ENCODE measurements around the gene AAMDC.
A peak's percentile ranks its signal among the peaks of the same experiment; 100 is the strongest.
"Not testable (repeated sequence)": the region's sequence is repeated elsewhere in the genome, so short reads cannot be mapped to it uniquely, and the experiment has no call there.

The AAMDC gene

DNA sequence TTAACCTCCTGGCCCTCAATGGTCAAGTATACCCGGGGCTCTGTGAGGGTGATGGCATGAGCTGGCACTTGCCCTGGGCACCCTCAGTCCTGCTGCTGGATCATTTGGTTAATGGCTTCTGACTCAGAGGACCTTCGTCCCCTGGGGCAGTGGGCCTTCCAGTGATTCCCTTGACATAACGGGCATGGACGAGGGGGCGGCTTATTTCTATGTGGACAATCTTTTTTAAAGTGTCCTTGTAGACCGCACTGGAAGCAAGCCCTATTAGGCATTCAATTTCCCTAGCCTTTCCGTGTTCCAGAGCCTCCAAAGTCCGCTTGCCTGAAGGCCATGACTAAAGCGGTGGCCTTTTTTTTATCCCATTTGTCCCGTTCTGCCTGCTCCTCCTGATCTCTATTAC, 40.5 kb downstream of the AAMDC start:
- H3K4me3 Mint-ChIP-seq: not testable (repeated sequence)

DNA sequence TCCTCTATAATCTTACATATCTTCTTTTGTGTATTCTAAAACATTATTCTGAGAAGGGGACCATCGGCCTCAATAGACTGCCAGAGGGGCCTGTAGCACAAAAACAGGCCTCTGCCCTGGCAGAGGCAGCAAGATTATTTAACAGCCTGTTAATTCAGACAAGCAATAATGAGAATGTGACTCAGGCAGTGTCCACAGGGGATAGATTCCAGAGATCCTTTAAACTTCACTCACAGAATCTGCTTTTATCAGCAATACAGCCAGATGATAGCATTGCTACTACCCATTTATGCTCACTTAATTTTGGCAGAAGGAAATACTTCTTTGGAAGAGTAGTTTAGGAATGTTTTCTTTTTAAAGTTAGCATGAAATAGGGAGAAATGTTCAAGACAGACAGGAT, 44.9 kb downstream of the AAMDC start:
- Mint-ChIP-seq H3K4me1 (no peaks in the 10 kb centered on the region), H3K9me3 (no peaks in the 10 kb centered on the region), H3K27me3 (no peaks in the 10 kb centered on the region), H3K4me3 (no peak overlapping the region), H3K27ac (no peak overlapping the region)
- DNase-seq: no peak
- ATAC-seq: no peak

More for the DNA sequence above, 40.5 kb downstream of the AAMDC start:
- ATAC-seq, DNase-seq, H3K27ac Mint-ChIP-seq, H3K9me3 Mint-ChIP-seq, H3K27me3 Mint-ChIP-seq, H3K4me1 Mint-ChIP-seq: not testable (repeated sequence)

DNA sequence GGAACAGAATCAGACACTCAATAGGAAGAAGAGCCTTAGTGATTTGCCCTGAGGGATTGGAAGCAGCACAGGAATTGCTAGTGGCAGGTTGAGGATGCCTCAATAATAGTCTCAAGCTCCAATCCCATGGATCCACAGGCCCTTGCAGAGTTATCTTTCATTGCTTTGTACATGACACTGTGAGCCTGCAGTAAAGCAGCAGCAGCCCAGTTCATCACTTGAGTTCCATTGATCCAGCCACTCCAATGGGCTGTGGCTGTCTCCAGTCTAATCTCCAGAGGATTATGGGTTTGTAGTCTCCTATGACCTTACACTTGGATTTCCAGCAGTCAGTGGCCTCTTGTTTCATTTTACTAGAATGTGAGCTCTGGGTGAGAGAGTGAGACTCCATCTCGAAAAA, 45.4 kb downstream of the AAMDC start:
- no peaks in the 10 kb centered on the region for H3K9me3 Mint-ChIP-seq
- ATAC-seq (no peak), DNase-seq (no peak)
- H3K4me3 Mint-ChIP-seq: no peak overlapping the region
- H3K27me3 Mint-ChIP-seq: no peaks in the 10 kb centered on the region
- no peaks in the 10 kb centered on the region for H3K4me1 Mint-ChIP-seq
- H3K27ac Mint-ChIP-seq: no peak overlapping the region

DNA sequence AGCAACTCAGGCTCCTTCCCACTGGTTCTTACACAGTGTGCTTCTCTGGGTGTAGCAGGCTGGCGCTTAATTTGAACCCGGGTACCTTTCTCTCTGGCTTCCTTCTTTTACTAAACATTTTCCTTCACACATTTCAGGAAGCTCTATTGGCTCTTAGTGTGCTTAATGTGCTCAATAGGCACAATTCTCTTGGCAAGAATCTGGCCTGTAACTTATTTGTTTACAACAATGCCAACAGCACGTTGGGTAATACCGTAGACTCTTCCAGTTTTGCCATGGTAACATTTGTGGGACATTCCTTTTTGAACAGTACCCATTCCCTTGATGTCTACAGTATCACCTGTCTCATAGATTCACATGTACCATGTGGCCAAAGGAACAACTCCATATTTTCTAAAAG, 47.8 kb downstream of the AAMDC start:
- Mint-ChIP-seq H3K27ac (no peak overlapping the region), H3K27me3 (no peaks in the 10 kb centered on the region), H3K4me1 (no peaks in the 10 kb centered on the region), H3K9me3 (no peaks in the 10 kb centered on the region), H3K4me3 (no peak overlapping the region)
- ATAC-seq (no peak), DNase-seq (no peak)

DNA sequence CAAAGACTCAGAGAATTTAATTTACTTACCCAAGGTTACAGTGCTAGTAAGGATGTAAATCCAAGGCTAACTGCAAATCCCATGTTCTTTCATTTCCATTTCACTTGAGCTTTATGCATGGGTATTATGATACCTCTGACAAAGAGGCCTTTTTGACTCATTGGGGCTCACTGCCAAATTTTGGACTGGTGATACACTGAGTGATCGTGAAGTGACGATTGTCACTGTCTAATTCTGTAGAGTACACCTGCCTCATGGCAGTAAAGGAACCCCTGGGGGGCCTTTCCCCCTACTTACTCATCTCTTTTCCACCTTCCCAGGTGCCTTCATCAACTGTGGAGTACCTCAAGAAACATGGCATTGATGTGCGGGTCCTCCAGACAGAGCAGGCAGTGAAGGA, 50.9 kb downstream of the AAMDC start:
- Mint-ChIP-seq H3K4me3 (no peak overlapping the region), H3K4me1 (no peaks in the 10 kb centered on the region), H3K27me3 (no peaks in the 10 kb centered on the region), H3K27ac (peak overlapping the region; percentile 77 to 85), H3K9me3 (no peaks in the 10 kb centered on the region)
- no peak for ATAC-seq
- DNase-seq: no peak

DNA sequence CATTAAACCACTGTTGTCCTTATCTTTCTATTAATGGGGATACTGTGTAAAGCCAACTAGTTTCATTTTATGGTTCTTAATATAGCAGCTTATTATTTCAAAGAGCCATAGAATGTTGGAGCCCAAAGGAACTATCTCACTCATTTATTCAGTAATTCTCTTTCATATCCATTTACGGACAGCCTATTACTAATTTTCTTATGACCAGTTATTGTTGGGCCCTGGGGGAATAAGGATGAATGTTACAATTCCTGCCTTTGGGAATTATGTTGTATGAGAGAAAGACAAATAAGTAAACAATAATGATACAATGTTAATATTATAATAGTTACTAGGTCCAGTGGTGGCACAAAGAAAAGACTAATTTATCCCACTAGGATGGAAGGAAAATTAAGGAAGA, 52.4 kb downstream of the AAMDC start:
- no peaks in the 10 kb centered on the region for H3K27me3 Mint-ChIP-seq
- H3K27ac Mint-ChIP-seq: no peak overlapping the region
- no peaks in the 10 kb centered on the region for H3K4me1 Mint-ChIP-seq
- ATAC-seq: no peak
- no peak for DNase-seq
- H3K9me3 Mint-ChIP-seq: no peaks in the 10 kb centered on the region
- H3K4me3 Mint-ChIP-seq: no peak overlapping the region

DNA sequence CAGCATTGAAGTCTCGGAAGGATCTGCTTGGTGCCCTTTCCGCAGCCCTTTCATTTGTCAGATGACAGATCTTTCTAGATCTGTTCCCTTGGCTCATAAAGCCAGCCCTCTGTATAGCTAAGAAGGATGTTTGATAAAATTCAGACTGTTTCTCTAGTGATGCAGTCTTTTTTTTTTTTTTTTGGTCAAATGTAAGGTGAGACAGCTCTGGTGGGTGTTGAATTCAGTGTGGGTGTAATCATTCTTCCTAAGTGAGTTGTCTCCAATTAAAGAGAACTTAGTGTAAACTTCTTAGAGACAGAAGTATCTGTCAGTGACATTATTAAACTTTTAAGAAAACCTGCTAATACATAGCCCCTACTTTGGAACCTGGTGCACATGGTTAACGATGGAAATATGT, 53.3 kb downstream of the AAMDC start:
- Mint-ChIP-seq H3K27ac (no peak overlapping the region), H3K4me1 (peaks cover under 1% of the 10 kb centered on the region), H3K27me3 (no peaks in the 10 kb centered on the region), H3K4me3 (no peak overlapping the region), H3K9me3 (no peaks in the 10 kb centered on the region)
- DNase-seq (no peak), ATAC-seq (no peak)

DNA sequence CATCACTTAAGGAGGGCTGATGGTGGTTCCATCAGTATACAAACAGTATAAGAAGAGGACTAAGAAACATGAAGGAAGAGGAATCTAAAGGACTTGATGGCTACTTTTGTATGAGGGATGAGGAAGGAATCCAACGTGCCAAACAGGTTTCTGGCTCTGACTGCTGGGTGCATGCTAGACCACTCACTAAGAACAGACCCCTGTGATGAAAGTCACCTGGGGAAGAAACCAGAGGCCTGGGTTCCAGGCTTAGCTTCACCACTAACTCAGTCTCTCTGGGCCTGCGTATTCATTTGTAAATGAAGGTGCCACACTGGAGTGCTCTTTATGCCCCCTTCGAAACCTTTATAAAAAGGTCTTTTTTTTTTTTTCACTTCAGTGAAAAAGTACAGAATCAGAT, 55.1 kb downstream of the AAMDC start:
- Mint-ChIP-seq H3K9me3 (no peaks in the 10 kb centered on the region), H3K4me3 (no peak overlapping the region), H3K4me1 (peaks cover 7% of the 10 kb centered on the region), H3K27ac (peak overlapping the region in 1 of 2 donors; percentile 40), H3K27me3 (no peaks in the 10 kb centered on the region)
- no peak for DNase-seq
- no peak for ATAC-seq

DNA sequence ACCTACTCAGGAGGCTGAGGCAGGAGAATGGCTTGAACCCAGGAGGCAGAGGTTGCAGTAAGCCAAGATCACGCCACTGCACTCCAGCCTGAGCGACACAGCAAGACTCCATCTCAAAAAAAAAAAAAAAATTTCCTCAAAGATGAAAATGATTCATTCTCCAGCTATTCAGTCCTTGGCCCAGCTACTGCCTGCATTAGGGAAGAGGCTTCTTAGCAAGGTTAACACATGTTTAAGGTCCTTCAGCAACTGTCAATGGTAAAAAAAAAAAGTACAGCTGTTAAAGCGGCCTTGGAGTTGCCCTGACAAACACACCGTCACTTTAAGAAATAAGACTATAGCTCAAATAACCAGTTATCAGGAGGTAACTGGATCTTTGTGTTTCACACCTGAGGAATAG, 57.3 kb downstream of the AAMDC start:
- not testable (repeated sequence) for ATAC-seq, DNase-seq, H3K9me3 Mint-ChIP-seq, H3K27me3 Mint-ChIP-seq, H3K4me1 Mint-ChIP-seq, H3K27ac Mint-ChIP-seq, H3K4me3 Mint-ChIP-seq

DNA sequence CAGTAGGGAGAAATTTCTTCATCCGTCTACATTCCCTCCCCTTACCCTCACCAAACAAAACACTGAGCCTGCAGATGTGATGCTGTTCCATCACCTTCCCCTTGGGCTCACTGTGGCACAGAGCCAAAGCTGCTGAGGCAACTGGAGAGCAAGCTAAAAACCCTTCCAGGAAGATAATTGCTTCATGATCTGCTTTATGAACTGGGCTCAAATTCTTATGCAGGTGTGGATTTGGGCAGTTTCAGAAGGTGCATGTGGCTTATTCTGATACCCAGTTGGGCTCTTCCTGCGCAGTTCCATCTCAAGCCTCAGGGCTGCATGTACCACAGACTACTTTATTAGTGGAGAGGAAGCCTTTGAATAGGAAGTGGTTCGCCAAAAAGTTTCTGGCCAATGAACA, 58.3 kb downstream of the AAMDC start:
- Mint-ChIP-seq H3K27ac (no peak overlapping the region), H3K9me3 (no peaks in the 10 kb centered on the region), H3K4me3 (no peak overlapping the region), H3K4me1 (peaks cover 7% of the 10 kb centered on the region), H3K27me3 (no peaks in the 10 kb centered on the region)
- peak; percentile 72 for ATAC-seq
- no peak for DNase-seq

DNA sequence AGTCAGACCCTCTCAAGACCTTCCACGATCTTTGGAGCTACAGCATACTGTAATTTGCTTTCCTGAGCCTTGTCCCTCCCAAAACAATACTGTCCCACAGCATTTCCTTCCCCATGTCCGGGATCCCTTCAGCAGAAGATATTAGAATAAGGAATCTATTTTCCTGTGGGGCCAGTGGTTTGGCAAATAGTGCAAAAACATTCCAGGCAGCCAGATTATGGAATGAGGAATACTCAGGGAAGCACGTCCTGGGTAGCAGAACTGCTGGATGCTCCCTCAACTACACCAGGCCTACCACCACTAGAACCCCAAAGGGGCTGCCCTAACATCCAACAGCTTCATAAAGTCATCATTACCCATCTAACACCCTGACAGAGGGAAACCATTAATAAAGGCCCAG, 61.5 kb downstream of the AAMDC start:
- Mint-ChIP-seq H3K27ac (peak overlapping the region in 1 of 2 donors; percentile 54), H3K4me1 (peaks cover 7% of the 10 kb centered on the region)

DNA sequence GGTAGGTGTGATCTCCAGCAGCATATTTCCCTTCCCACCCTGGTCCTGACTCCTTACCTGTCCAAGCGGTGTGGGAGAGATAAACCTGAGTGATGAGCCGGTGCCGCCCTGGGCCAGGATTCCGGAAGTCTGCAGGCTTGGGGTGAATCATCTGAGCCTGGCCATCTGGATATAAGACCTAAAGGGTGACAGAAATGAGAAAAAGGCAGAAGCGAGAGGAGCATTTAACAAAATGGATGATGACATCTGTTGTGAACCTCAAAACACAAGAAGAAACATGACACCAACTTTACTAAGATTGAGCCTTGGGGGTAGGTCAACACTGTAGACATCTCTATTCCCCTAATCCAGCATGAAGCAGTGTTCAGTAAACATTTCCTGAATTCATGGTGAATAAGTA, 62.8 kb downstream of the AAMDC start:
- no peak for ATAC-seq
- Mint-ChIP-seq H3K27me3 (no peaks in the 10 kb centered on the region), H3K4me1 (peaks cover 7% of the 10 kb centered on the region), H3K27ac (no peak overlapping the region), H3K9me3 (no peaks in the 10 kb centered on the region), H3K4me3 (no peak overlapping the region)
- no peak for DNase-seq

More for the DNA sequence above, 61.5 kb downstream of the AAMDC start:
- ATAC-seq: no peak
- no peak overlapping the region for H3K4me3 Mint-ChIP-seq
- no peak for DNase-seq
- no peaks in the 10 kb centered on the region for H3K9me3 Mint-ChIP-seq
- no peaks in the 10 kb centered on the region for H3K27me3 Mint-ChIP-seq

DNA sequence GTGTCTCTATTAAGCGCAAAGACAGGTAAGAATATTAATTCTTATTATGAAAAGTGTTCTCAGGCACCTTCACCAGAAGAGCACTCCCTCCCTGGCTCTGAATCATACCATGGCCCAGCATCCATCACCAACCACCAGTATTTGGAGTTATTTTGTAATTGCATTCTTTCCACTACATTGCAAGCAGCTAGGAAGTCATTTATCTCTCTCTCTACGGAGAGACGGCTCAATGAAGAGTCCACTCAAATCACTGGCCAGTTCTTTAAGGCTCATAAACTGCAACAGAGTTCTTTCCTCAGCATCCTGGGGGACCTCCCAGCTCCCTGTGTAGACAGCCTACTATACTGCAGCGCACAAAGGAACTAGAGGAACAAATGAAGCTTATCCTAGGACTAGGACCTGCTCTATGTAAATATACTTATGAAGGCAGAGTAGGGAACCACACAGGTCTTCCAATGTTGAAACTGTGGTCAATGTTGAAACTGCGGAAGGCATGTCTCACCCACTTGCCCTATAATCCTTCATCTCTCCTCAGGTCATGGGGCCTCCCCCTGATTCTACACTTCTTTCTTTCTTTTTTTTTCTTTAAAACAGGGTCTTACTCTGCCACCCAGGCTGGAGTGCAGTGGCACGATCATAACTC, 63.4 kb downstream of the AAMDC start:
- H3K9me3 Mint-ChIP-seq: no peaks in the 10 kb centered on the region
- H3K4me1 Mint-ChIP-seq: peaks cover 5% of the 10 kb centered on the region
- ATAC-seq (no peak), DNase-seq (no peak)
- H3K27ac Mint-ChIP-seq: peak overlapping the region in 1 of 2 donors; percentile 13
- H3K4me3 Mint-ChIP-seq: no peak overlapping the region
- no peaks in the 10 kb centered on the region for H3K27me3 Mint-ChIP-seq

DNA sequence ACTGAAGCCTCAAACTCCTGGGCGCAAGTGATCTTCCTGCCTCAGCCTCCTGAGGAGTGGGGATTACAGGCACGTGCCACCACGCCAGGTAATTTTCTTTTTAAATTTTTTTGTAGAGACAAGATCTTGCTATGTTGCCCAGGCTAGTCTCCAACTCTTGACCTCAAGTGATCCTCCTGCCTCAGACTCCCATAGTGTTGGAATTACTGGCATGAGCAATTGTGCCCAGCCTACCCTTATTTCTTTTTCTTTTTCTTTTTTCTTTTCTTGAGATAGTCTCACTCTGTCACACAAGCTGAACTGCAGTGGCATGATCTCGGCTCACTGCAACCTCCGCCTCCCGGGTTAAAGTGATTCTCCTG, 63.9 kb downstream of the AAMDC start:
- no peak overlapping the region for H3K4me3 Mint-ChIP-seq
- DNase-seq (no peak), ATAC-seq (no peak)
- peak overlapping the region; percentile 13 to 54 for H3K27ac Mint-ChIP-seq
- no peaks in the 10 kb centered on the region for H3K27me3 Mint-ChIP-seq
- H3K4me1 Mint-ChIP-seq: peaks cover under 1% of the 10 kb centered on the region
- H3K9me3 Mint-ChIP-seq: no peaks in the 10 kb centered on the region

DNA sequence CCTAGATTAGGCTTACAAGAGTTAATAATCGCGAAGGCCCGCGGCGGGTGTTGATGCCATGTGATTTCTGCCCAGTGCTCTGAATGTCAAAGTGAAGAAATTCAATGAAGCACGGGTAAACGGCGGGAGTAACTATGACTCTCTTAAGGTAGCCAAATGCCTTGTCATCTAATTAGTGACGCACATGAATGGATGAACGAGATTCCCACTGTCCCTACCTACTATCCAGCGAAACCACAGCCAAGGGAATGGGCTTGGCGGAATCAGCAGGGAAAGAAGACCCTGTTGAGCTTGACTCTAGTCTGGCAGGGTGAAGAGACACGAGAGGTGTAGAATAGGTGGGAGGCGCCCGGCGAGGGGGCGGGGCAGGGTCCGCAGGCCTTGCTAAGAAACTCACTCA, 65.5 kb downstream of the AAMDC start:
- Mint-ChIP-seq H3K4me1 (no peaks in the 10 kb centered on the region), H3K9me3 (no peaks in the 10 kb centered on the region), H3K27me3 (no peaks in the 10 kb centered on the region), H3K27ac (no peak overlapping the region), H3K4me3 (no peak overlapping the region)
- no peak for ATAC-seq
- DNase-seq: no peak

DNA sequence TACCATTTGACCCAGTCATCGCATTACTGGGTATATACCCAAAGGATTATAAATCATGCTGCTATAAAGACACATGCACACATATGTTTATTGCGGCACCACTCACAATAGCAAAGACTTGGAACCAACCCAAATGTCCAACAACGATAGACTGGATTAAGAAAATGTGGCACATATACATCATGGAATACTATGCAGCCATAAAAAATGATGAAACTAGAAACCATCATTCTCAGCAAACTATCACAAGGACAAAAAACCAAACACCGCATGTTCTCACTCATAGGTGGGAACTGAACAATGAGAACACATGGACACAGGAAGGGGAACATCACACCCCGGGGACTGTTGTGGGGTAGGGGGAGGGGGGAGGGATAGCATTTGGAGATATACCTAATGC, 68.1 kb downstream of the AAMDC start:
- not testable (repeated sequence) for H3K27me3 Mint-ChIP-seq, ATAC-seq, H3K4me3 Mint-ChIP-seq, H3K27ac Mint-ChIP-seq, DNase-seq, H3K9me3 Mint-ChIP-seq, H3K4me1 Mint-ChIP-seq

DNA sequence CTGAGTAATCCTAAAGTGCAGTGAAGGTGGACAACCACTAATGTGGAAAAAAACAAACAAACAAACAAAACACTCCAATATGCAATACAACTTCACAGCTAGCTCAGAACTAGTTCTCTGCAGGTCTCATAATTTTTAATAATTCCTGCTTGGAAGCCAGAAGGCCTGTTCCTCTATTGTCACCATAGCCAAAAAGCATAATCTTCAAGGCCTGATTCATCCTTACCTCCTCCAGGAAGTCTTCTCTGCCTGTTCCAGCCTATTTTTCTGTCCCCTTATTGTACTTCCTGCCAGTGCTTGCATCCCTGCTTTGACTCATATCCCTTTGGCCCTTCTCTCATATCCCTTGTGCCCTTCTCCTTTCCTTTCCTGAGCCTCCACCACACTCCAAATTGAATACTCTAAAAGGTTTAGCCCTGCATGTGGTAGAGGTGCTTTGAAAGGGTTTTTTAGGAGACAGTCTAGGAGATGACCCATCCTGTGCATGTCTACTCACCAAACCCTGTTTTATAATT, 69.2 kb downstream of the AAMDC start:
- H3K27me3 Mint-ChIP-seq, H3K27ac Mint-ChIP-seq, H3K9me3 Mint-ChIP-seq, ATAC-seq, H3K4me3 Mint-ChIP-seq, H3K4me1 Mint-ChIP-seq, DNase-seq: not testable (repeated sequence)

Measured in stimulated activated naive CD8-positive, alpha-beta T cell treated with anti-CD3 and anti-CD28 coated beads, Interleukin-15, amount 100 ng/mL, for 72 hours (primary cell).